Transverse colon (tissue), 4 donors: Measurements from ENCODE around the gene KAT8. TPM values are rescaled to one million over a fixed set of nuclear protein-coding genes. Genes with fewer than 3 reads are reported as not detected.

Experiments used
- DNase-seq: peaks from one replicate; pipeline ENCODE4 v3.0.0-alpha.2; 2019
- H3K27ac ChIP-seq, 4 donors: fragments of 200-600 bp; sonication (generic); 2 replicates each; pipeline ENCODE4 v1.5.1; 2016 to 2018; ENCODE audit warnings: inconsistent platforms in 4 of 4
- H3K27me3 ChIP-seq: fragments of 200-600 bp; sonication (generic); 2 replicates; pipeline ENCODE4 v1.5.1; 2017; ENCODE audit warnings: inconsistent platforms
- H3K36me3 ChIP-seq, 4 donors: fragments of 200-600 bp; sonication (generic); 2 replicates each; pipeline ENCODE4 v1.5.1; 2017 to 2019; ENCODE audit warnings: inconsistent platforms in 4 of 4
- H3K4me1 ChIP-seq, 4 donors: fragments of 200-600 bp; sonication (generic); 2 replicates each; pipeline ENCODE4 v1.5.1; 2017 to 2020; ENCODE audit warnings: inconsistent platforms in 4 of 4
- H3K4me3 ChIP-seq, 4 donors: fragments of 200-600 bp; sonication (generic); 1 replicate in 1 of 4; 2 replicates in 3 of 4; pipeline versions ENCODE4 v1.5.1 to v1.6.1; 2017 to 2019; ENCODE audit warnings: inconsistent platforms in 4 of 4
- H3K9me3 ChIP-seq, 2 donors: fragments of 200-600 bp; sonication (generic); 2 replicates each; pipeline ENCODE4 v1.5.1; 2017 to 2019; ENCODE audit warnings: inconsistent platforms in 2 of 2
- CTCF ChIP-seq, 5 experiments: fragments of 200-600 bp in 3 of 5; fragments of 450-650 bp in 2 of 5; sonication (generic) in 3 of 5; IDR thresholded peaks; 1 replicate in 2 of 5; 2 replicates in 3 of 5; pipeline ENCODE4 v1.5.1; 2016 to 2017; ENCODE audit warnings: antibody characterized with exemption in 5 of 5, inconsistent platforms in 3 of 5, mild to moderate bottlenecking in 2 of 5, moderate library complexity in 1 of 5
- EP300 ChIP-seq: sonication (generic); formaldehyde crosslinking; IDR thresholded peaks from one replicate; pipeline ENCODE4 v1.6.1; 2017; ENCODE audit warnings: antibody characterized with exemption, low read depth
- POLR2A ChIP-seq: fragments of 450-650 bp; IDR thresholded peaks from one replicate; pipeline ENCODE4 v1.6.1; 2016; ENCODE audit warnings: antibody characterized with exemption, mild to moderate bottlenecking, moderate library complexity
- POLR2AphosphoS5 ChIP-seq, 3 donors: sonication (generic); formaldehyde crosslinking; IDR thresholded peaks; one replicate each; pipeline ENCODE4 v1.6.1; 2016; ENCODE audit warnings: antibody characterized with exemption in 3 of 3
- WGBS, 2 donors: methylation state at CpG; one replicate each; pipeline ENCODE4 v1.1.5; 2018; ENCODE audit warnings: low coverage in 1 of 2; 5-methylcytosine and 5-hydroxymethylcytosine counted together
- in situ Hi-C, 4 donors: fragments of 200-750 bp; cut with MboI; loops; one replicate each; pipeline versions ENCODE4 v1.15.0 to v1.15.1; 2017; ENCODE audit warnings: low sequenced_read_pairs in 3 of 4, low pct_ligation_motif_present in 1 of 4, low pct_unique_long_range_greater_than_20kb in 1 of 4
- intact Hi-C: fragments of 100-400 bp; cut with DNase I; formaldehyde crosslinking; loops from one replicate; pipeline ENCODE4 v1.15.1; 2023; ENCODE audit warnings: low total_unique reads
- total RNA-seq, 4 donors: library from RNA; depleted of rRNA; stranded (reverse); fragments of >200 nt; gene quantifications; one replicate each; pipeline ENCODE4 v1.1.0, GENCODE V29; 2016

Gene KAT8
- 10 to 100 TPM; 61.0 to 93.5 (median 62.1) TPM for total RNA-seq

GRCh38 chr16:31117384-31118222 is at the start of gene KAT8:
Gene KAT8, plus strand, starts transcription at chr16:31117664. Its CDS starts 18 bp downstream, at chr16:31117682.
- Histone ChIP-seq H3K9me3 (no peaks in the 10 kb centered on the region), H3K27me3 (no peaks in the 10 kb centered on the region), H3K36me3 (peaks cover 0 to 29% (median 11%) of the 10 kb centered on the region in 4 donors), H3K4me3 (peak within 1 kb of the TSS; percentile 68 to 92 (median 79)), H3K4me1 (peaks cover 12 to 57% (median 34%) of the 10 kb centered on the region in 4 donors), H3K27ac (peak within 1 kb of the TSS; percentile 92 to 100 (median 96))
- TF ChIP-seq EP300 = peak; percentile 80
- TF ChIP-seq POLR2A = peak; percentile 95
- TF ChIP-seq CTCF (IDR thresholded peaks at IDR 0.05) = no peak
- TF ChIP-seq POLR2AphosphoS5 (IDR thresholded peaks at IDR 0.05) = peak; percentile 90 to 98 (median 98)
- peak; percentile 99 for DNase-seq
- intact Hi-C loops = no loop called here
- WGBS, 2 donors = 0% methylated on average over 17 to 64 of the region's 68 CpGs
- in situ Hi-C loops = no loop called here

- TF ChIP-seq POLR2AphosphoS5 (IDR thresholded peaks at IDR 0.05) = no peak
- TF ChIP-seq POLR2A = no peak
- TF ChIP-seq CTCF (IDR thresholded peaks at IDR 0.05) = no peak
- no peak for TF ChIP-seq EP300
- H3K4me1 ChIP-seq = peaks cover 14 to 31% (median 24%) of the 10 kb centered on the region in 4 donors
- WGBS, 2 donors = 14 to 32% methylated on average over 3 to 4 of the region's 4 CpGs
- H3K27ac ChIP-seq = peak overlapping the region in 3 of 4 donors; percentile 94 to 97 (median 95)
- H3K4me3 ChIP-seq = peak overlapping the region in 1 of 4 donors; percentile 91
- intact Hi-C loops (no loop called here), in situ Hi-C loops (no loop called here)
- peaks cover 0 to 6% (median 0%) of the 10 kb centered on the region in 4 donors for H3K36me3 ChIP-seq
- H3K27me3 ChIP-seq = no peaks in the 10 kb centered on the region
- no peak for DNase-seq
- no peaks in the 10 kb centered on the region for H3K9me3 ChIP-seq
These were observed 45.6 kb upstream of the KAT8 start for GRCh38 chr16:31071861-31072260.

DNA sequence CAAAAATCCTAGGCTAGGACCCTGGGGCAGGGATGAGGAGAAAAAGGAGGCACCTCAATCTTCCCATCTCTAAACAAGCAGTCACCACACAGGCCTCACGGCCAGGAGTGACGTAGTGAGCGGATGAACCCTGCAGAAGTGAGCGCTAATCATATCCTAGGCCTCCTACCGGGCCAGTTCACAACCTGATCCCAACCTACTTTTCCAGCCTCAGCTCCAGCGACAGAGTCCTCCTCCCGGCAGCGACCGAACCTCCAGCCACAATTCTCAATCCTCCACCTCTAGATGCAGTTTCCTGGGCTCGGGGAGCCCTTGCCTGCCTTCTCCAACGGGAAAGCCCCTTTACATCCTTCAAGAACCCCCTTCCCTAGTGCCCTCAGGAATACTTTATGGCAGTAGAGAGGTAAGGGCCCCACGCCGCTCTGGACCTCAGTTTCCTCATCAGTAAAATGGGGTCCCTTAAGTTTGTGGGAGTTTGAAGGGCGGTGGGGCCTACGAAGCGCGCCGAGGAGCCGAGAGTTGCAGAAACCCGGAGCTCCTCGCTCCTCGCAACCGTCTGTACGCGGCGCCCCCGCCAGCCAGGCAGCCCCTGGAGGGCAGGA is 44.8 kb upstream of the KAT8 start:
- WGBS, 2 donors = 0% methylated on average over 27 of the region's 27 CpGs; no CpG with 5 or more reads in 1 of the 2 donors
- intact Hi-C loops = no loop called here

More for the DNA sequence above, 44.8 kb upstream of the KAT8 start:
- H3K36me3 ChIP-seq = peaks cover 0 to 14% (median under 1%) of the 10 kb centered on the region in 4 donors
- TF ChIP-seq CTCF (IDR thresholded peaks at IDR 0.05) = no peak
- TF ChIP-seq POLR2AphosphoS5 (IDR thresholded peaks at IDR 0.05) = no peak
- TF ChIP-seq POLR2A = no peak
- TF ChIP-seq EP300 = no peak
- DNase-seq = peak; percentile 38
- H3K9me3 ChIP-seq = no peaks in the 10 kb centered on the region
- peak overlapping the region; percentile 94 to 97 (median 96) for H3K27ac ChIP-seq
- H3K27me3 ChIP-seq = no peaks in the 10 kb centered on the region
- H3K4me1 ChIP-seq = peaks cover 14 to 31% (median 24%) of the 10 kb centered on the region in 4 donors
- H3K4me3 ChIP-seq = peak overlapping the region; percentile 75 to 97 (median 91)
- in situ Hi-C loops = no loop called here
